HG02938 (cell line): ENCODE measurements around the gene L3MBTL4.
"Not testable (repeated sequence)": the region's sequence is repeated elsewhere in the genome, so short reads cannot be mapped to it uniquely, and the experiment has no call there.

Experiments
- ATAC-seq: cut with Tn5 transposase; IDR thresholded peaks from one replicate; pipeline ENCODE4 v1.9.1; 2021; ENCODE audit warnings: mild to moderate bottlenecking, moderate library complexity; ENCODE audit not compliant: unreplicated experiment

Gene L3MBTL4

GRCh38 chr18:6414723-6415417 is at the start of gene L3MBTL4:
L3MBTL4 (minus strand) TSS chr18:6414911; CDS start chr18:6311625, 103,286 bp downstream.
- peak; percentile 46 for ATAC-seq

GRCh38 chr18:6452194-6452593 is 37.5 kb upstream of the L3MBTL4 start:
- ATAC-seq: no peak

- ATAC-seq: peak; percentile 82
These were observed 34.5 kb upstream of the L3MBTL4 start for GRCh38 chr18:6449213-6449612.

- no peak for ATAC-seq
These were observed 29.9 kb upstream of the L3MBTL4 start for GRCh38 chr18:6444466-6445228.

- ATAC-seq: no peak
These were observed 26.5 kb upstream of the L3MBTL4 start for GRCh38 chr18:6441200-6441599.

GRCh38 chr18:6437937-6438818 is 23.5 kb upstream of the L3MBTL4 start:
- ATAC-seq: no peak

- no peak for ATAC-seq
These were observed 21.0 kb upstream of the L3MBTL4 start for GRCh38 chr18:6435731-6436130.

GRCh38 chr18:6434987-6435709 is 20.4 kb upstream of the L3MBTL4 start:
- no peak for ATAC-seq

GRCh38 chr18:6434481-6434880 is 19.8 kb upstream of the L3MBTL4 start:
- ATAC-seq: no peak

- ATAC-seq: no peak
These were observed 17.1 kb upstream of the L3MBTL4 start for GRCh38 chr18:6431659-6432318.

- no peak for ATAC-seq
These were observed 14.2 kb upstream of the L3MBTL4 start for GRCh38 chr18:6428851-6429395.

- ATAC-seq: no peak
These were observed 12.6 kb upstream of the L3MBTL4 start for GRCh38 chr18:6427286-6427685.

GRCh38 chr18:6423289-6423688 is 8.6 kb upstream of the L3MBTL4 start:
- no peak for ATAC-seq

- ATAC-seq: peak; percentile 84
These were observed 491 bp downstream of the L3MBTL4 start for GRCh38 chr18:6414118-6414722.

GRCh38 chr18:6413579-6414117 is 1.1 kb downstream of the L3MBTL4 start:
- ATAC-seq: no peak

GRCh38 chr18:6412933-6413472 is 1.7 kb downstream of the L3MBTL4 start:
- no peak for ATAC-seq

- ATAC-seq: no peak
These were observed 3.3 kb downstream of the L3MBTL4 start for GRCh38 chr18:6411382-6411781.

- no peak for ATAC-seq
These were observed 4.8 kb downstream of the L3MBTL4 start for GRCh38 chr18:6409933-6410332.

- not testable (repeated sequence) for ATAC-seq
These were observed 6.2 kb downstream of the L3MBTL4 start for GRCh38 chr18:6408543-6408942.
